ENCODE measurements around the gene PCYT2.

The PCYT2 gene

DNA sequence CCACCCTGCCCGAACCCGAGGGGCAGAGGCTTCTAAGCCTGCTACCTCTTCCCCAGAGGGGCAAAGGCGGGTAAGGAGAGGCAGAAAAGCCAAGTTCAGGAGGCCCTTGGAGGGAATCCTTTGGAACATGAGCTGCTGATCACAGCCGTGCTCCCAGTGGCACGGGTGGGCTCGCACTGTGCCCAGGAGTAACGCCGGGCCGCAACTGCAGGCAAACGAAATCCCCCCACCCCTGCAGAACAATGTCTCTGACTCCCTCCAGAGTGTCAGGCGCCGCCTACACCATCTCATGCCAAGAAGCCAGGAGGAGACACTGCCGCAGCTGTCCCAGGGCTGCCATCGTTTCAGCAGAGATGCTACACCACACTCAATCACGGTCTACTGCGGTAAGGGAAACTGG lies 59.8 kb downstream of the PCYT2 start:
- no peak for DNase-seq
